ENCODE results near the gene STAC3. TPM values are rescaled to one million over a fixed set of nuclear protein-coding genes. Genes with fewer than 3 reads are reported as not detected.

The STAC3 gene
- total RNA-seq, 3 donors from 2014 or later (not counting 1 experiment from before 2014, with no cell fraction given) = 2.4 to 4.1 (median 3.8) TPM

DNA sequence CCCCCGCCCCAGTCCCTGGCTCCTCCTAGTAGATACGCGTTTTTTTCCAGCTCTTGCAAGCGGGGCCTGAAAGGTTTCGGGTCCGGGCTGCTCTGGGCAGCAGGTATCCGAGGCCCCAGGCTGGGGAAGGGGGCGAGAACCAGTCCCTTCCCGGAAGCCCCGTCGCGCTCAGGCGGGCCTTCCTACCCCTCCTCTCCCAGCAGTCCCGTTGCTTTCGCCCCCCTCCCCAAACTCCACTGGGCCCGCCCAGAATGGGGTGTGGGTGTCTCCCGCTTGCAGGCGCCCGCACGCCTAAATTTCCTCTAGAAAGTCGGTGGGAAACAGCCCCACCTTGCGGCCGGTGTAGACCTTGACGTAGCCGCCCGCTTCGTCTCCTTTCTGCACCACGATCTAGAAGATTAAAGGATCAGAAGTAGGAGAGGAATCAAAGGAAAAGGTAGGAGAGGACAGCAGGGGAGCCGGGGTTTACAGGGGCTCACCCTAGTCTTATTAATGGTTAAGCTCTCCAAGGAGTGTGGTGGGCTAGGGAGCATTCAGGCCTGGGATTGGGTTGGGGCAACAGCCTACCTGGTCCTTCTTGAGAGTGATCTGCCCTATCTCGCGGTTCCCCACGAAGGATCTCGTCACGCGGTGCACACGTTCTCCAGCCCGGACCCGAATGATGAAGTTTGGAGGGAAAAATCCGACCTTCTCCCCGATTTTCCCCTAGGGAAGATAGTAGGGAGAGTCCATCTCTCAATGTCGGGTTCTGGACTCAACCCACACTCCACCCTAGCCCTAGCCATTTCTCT is 7.3 kb downstream of the STAC3 start:
- WGBS (ENCODE audit: insufficient coverage) = 4% methylated on average over 36 of the region's 41 CpGs
- intact Hi-C loops (cut with micrococcal nuclease) = loop anchor here (1.0 kb wide), 2 partner anchors 30 to 119 kb away; no protein-coding TSS in a partner anchor
- H3K27me3 Mint-ChIP-seq (ENCODE audit: low read depth in 2 of 2) = peaks cover 43 to 48% of the 10 kb centered on the region in 2 donors
- peaks cover 55% of the 10 kb centered on the region for H3K4me1 ChIP-seq (ENCODE audit: control insufficient read depth, insufficient read depth, low read length)
- H3K4me3 Mint-ChIP-seq = peak overlapping the region; percentile 72
- H3K9me3 ChIP-seq (ENCODE audit: control insufficient read depth, insufficient read depth, low read length) = no peaks in the 10 kb centered on the region
- no peaks in the 10 kb centered on the region for H3K36me3 Mint-ChIP-seq
- peak overlapping the region; percentile 11 for H3K4me3 ChIP-seq (ENCODE audit: low read length)
- H3K4me1 Mint-ChIP-seq = peaks cover 36 to 61% of the 10 kb centered on the region in 2 donors
- TF ChIP-seq, protein P1, sequence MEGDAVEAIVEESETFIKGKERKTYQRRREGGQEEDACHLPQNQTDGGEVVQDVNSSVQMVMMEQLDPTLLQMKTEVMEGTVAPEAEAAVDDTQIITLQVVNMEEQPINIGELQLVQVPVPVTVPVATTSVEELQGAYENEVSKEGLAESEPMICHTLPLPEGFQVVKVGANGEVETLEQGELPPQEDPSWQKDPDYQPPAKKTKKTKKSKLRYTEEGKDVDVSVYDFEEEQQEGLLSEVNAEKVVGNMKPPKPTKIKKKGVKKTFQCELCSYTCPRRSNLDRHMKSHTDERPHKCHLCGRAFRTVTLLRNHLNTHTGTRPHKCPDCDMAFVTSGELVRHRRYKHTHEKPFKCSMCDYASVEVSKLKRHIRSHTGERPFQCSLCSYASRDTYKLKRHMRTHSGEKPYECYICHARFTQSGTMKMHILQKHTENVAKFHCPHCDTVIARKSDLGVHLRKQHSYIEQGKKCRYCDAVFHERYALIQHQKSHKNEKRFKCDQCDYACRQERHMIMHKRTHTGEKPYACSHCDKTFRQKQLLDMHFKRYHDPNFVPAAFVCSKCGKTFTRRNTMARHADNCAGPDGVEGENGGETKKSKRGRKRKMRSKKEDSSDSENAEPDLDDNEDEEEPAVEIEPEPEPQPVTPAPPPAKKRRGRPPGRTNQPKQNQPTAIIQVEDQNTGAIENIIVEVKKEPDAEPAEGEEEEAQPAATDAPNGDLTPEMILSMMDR (IDR thresholded peaks at IDR 0.05) = peak; percentile 60
- ATAC-seq = peak in 2 of 3 donors; percentile 41 to 46
- H3K27ac Mint-ChIP-seq = peak overlapping the region in 1 of 2 donors; percentile 65
- peak; percentile 80 to 89 for DNase-seq
- H3K9me3 Mint-ChIP-seq = no peaks in the 10 kb centered on the region
- no peak overlapping the region for H3K27ac ChIP-seq (ENCODE audit: low read length)
- no peaks in the 10 kb centered on the region for H3K36me3 ChIP-seq (ENCODE audit: control insufficient read depth, insufficient read depth, low read length)
- H3K27me3 ChIP-seq (ENCODE audit: control insufficient read depth, insufficient read depth, low read length) = peaks cover 46% of the 10 kb centered on the region

DNA sequence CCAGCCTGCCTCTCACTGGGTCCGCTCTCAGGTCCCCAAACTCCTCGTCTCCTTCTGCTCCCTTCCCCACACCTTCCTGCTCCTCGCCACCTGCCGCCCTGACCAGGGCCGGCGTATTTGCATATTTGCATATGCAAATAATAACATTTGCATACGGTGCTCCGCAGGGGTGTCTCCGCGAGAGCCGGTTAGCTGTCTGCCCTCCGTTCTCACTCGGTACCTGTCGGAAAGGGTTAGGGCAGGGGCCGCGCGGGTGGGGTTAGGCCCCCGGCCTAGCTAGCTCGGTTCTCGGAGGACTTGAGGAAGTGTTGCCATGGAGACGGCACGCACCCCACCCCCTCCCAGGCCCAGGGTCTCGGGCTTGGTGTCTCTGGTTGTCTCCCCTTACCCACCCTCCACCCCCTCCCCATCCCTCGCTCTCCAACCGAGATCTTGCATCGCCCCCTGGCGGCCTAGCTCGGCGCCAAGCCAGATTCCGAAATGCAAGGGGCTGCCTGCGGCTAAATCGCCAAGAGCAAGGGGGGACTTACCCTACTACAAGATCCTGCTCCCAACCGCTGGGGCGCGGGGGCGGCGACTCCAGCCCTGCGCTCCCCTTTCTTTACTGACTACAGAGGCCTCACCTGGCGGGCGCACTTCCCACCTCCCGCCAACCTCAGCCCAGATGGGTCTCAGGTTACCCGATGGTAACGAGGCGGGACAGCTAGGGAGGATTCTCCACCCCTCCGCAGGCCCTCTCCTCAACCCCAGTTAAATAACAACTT is 8.1 kb downstream of the STAC3 start:
- Histone ChIP-seq H3K9me3 (ENCODE audit: control insufficient read depth, insufficient read depth, low read length) (no peaks in the 10 kb centered on the region), H3K36me3 (ENCODE audit: control insufficient read depth, insufficient read depth, low read length) (no peaks in the 10 kb centered on the region), H3K4me3 (ENCODE audit: low read length) (no peak overlapping the region), H3K4me1 (ENCODE audit: control insufficient read depth, insufficient read depth, low read length) (peaks cover 63% of the 10 kb centered on the region), H3K27me3 (ENCODE audit: control insufficient read depth, insufficient read depth, low read length) (peaks cover 55% of the 10 kb centered on the region), H3K27ac (ENCODE audit: low read length) (no peak overlapping the region)
- peak overlapping the region in 1 of 2 donors; percentile 65 for H3K27ac Mint-ChIP-seq
- peaks cover 49 to 53% of the 10 kb centered on the region in 2 donors for H3K27me3 Mint-ChIP-seq (ENCODE audit: low read depth in 2 of 2)
- intact Hi-C loops (cut with micrococcal nuclease) = loop anchor here (1.0 kb wide), 2 partner anchors 30 to 119 kb away; no protein-coding TSS in a partner anchor
- DNase-seq (peak; percentile 56 to 80), ATAC-seq (no peak)
- 1% methylated on average over 45 of the region's 45 CpGs for WGBS (ENCODE audit: insufficient coverage)
- H3K9me3 Mint-ChIP-seq = no peaks in the 10 kb centered on the region
- TF ChIP-seq, protein P1 (IDR thresholded peaks at IDR 0.05) = peak; percentile 40
- peak overlapping the region; percentile 72 for H3K4me3 Mint-ChIP-seq
- H3K36me3 Mint-ChIP-seq = no peaks in the 10 kb centered on the region
- peaks cover 40 to 67% of the 10 kb centered on the region in 2 donors for H3K4me1 Mint-ChIP-seq

DNA sequence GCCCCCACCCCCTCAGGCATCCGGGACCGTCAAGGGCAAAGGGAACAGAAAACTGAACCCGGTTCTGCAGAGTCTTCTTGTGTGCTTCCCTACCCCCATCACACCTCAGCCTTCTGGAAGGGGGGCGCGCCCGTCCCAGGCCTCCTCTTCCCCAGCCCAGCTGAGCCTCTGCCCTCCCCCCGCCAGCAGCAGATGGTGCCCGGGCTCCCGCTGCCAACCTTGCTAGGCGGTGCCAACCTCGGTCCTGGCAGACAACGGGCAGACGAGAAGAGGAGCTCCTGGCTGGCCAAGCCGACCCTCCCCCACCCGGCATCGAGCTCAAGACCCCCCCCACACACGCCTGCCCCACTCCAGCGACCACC is 8.7 kb downstream of the STAC3 start:
- Histone ChIP-seq H3K9me3 (ENCODE audit: control insufficient read depth, insufficient read depth, low read length) (no peaks in the 10 kb centered on the region), H3K27ac (ENCODE audit: low read length) (no peak overlapping the region), H3K4me3 (ENCODE audit: low read length) (no peak overlapping the region), H3K4me1 (ENCODE audit: control insufficient read depth, insufficient read depth, low read length) (peaks cover 68% of the 10 kb centered on the region), H3K36me3 (ENCODE audit: control insufficient read depth, insufficient read depth, low read length) (no peaks in the 10 kb centered on the region), H3K27me3 (ENCODE audit: control insufficient read depth, insufficient read depth, low read length) (peaks cover 60% of the 10 kb centered on the region)
- Mint-ChIP-seq H3K4me1 (peaks cover 45 to 72% of the 10 kb centered on the region in 2 donors), H3K4me3 (peak overlapping the region; percentile 72), H3K9me3 (no peaks in the 10 kb centered on the region), H3K36me3 (no peaks in the 10 kb centered on the region), H3K27me3 (ENCODE audit: low read depth in 2 of 2) (peaks cover 54 to 58% of the 10 kb centered on the region in 2 donors), H3K27ac (peak overlapping the region in 1 of 2 donors; percentile 65)
- WGBS (ENCODE audit: insufficient coverage) = 2% methylated on average over 18 of the region's 18 CpGs
- ATAC-seq (no peak), DNase-seq (peak in 1 of 2 donors; percentile 41)
- TF ChIP-seq, protein P1 (IDR thresholded peaks at IDR 0.05) = no peak
- intact Hi-C loops (cut with micrococcal nuclease) = no loop called here

All from natural killer cell (primary cell).